ENCODE results near the gene TYW1B.
"Not testable (repeated sequence)": the region's sequence is repeated elsewhere in the genome, so short reads cannot be mapped to it uniquely, and the experiment has no call there.

Gene TYW1B, protein sequence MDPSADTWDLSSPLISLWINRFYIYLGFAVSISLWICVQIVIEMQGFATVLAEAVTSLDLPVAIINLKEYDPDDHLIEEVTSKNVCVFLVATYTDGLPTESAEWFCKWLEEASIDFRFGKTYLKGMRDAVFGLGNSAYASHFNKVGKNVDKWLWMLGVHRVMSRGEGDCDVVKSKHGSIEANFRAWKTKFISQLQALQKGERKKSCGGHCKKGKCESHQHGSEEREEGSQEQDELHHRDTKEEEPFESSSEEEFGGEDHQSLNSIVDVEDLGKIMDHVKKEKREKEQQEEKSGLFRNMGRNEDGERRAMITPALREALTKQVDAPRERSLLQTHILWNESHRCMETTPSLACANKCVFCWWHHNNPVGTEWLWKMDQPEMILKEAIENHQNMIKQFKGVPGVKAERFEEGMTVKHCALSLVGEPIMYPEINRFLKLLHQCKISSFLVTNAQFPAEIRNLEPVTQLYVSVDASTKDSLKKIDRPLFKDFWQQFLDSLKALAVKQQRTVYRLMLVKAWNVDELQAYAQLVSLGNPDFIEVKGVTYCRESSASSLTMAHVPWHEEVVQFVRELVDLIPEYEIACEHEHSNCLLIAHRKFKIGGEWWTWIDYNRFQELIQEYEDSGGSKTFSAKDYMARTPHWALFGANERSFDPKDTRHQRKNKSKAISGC

DNA sequence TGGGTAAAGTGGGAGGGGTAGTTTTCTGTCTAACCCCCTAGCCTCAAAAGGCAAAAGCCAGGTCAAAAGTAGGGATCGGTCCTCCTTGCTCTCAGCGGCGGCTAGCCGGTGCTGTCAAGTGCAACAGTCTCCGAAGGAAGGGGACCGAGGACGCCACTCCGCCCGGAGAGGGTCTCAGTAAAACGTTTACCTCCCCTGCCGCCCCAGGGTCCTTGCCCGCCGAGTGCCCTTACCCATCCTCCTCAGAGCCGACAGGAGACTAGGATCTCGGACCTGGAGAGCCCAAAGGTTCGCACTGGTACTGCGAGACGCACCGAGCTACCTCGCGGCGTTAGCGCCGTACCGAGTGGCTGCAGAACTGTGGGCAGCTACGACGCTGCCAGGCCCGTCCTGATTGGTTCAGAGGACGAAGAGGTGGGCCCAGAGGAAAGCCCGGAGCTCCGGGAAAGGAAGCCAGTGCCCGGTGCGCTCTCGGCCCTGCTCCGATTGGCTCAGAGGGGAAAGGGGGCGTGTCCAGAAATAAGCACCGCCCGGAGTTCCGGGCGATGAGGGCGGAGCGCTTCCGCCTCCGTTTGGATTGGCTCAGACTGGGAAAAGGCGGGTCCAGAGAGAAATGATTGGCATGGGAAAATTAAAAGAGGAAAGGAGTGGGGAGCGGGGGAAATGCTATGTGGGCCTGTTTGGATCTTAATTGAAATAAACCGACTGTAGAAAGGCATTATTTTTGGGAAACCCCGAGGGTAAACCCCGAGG lies at the start of gene TYW1B:
TYW1B (minus strand) TSS at position 362 of the 753 bp plus-strand sequence; CDS start at position 237, 125 bp downstream.
- DNase-seq (ENCODE audit: low read depth in 2 of 2) = peak; percentile 92 to 94

DNA sequence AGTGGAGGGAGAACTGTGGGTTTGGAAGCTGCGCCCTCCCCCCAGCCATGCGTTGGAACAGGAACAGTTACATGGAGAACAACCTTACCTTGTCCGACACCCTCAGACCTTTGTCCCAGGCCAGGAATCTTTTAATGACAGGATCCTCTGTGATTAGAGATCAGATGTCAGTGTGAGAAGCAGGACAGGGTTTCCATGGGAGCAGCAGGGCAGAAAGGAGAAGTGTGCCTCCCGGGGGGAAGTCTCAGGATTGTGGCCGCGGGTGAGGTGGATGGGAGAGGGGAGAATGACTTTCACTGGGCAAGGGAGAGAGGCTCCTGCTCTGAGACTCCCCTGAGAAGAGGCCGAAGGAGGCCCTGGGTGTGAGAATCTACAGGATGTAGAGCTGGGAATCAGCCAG lies 39.6 kb upstream of the TYW1B start:
- DNase-seq (ENCODE audit: low read depth in 2 of 2) = not testable (repeated sequence)

DNA sequence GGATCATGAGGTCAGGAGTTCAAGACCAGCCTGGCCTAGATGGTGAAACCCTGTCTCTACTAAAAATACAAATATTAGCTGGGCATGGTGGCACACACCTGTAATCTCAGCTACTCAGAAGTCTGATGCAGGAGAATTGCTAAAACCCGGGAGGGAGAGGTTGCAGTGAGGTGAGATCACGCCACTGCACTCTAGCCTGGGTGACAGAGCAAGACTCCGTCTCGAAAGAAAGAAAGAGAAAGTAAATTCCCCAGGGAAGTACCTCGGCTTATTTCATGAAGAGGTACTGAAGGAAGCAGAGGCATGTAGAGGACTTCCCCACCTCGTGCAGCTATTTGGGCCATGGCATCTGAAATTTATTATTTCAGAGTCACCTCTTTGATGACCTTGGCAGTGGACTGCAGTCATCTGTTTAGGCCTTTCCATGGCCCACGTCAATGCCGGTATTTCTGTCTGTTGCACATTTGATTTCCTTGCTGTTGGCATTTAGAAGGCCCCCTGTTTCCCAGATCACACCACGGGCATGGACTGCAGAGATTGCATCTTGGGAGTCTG lies 30.9 kb upstream of the TYW1B start:
- not testable (repeated sequence) for DNase-seq (ENCODE audit: low read depth in 2 of 2)

DNA sequence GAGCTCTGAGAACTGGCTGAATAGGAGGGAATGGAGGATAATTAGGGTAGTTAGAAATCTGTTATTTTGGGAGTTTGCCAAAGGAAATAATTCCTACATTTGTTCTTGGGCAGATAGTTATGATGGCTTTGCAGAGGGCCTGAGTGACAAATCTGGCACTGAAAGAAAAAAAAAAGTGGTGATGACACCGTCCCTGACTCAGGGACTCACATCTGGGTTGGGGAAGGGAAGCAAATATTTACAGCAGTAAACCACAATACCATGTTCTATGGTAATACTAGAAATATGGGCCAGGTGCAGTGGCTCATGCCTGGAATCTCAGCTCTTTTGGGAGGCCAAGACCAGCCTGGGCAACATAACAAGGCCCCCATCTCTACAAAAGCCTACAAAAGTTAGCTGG lies 29.9 kb upstream of the TYW1B start:
- not testable (repeated sequence) for DNase-seq (ENCODE audit: low read depth in 2 of 2)

DNA sequence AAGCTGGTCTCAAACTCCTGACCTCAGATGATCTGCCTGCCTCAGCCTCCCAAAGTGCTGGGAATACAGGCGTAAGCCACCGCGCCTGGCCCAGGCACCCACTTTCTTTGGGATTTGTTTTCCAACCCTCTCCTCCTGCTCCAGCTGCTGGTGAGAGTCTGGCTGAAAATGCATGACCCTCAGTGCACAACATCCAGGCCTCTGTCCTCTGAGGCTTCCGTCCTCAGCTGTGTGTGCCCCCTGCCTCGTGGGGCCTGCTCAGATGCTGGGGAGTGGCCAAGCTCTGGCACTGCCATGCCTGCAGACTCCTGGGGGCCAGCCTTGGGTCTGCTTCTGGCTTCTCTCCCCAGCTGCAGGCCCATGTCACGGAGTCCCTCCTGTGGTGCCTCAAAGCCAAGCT lies 27.3 kb upstream of the TYW1B start:
- not testable (repeated sequence) for DNase-seq (ENCODE audit: low read depth in 2 of 2)

DNA sequence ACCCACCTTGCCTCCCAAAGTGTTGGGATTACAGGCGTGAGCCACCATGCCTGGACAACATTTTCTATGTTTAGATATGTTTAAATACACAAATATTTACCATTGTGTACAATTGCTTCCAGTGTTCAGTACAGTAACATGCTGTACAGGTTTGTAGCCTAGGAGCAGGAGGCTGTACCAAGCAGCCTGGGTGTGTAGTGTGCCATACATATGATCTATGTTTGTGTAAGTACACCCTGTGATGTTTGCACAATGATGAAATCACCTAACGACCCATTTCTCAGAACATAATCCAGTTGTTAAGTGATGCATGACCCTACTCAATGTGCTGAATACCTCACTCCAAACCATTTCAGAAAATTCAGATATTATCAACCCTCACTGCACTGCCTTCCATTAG lies 24.9 kb upstream of the TYW1B start:
- DNase-seq (ENCODE audit: low read depth in 2 of 2) = not testable (repeated sequence)

DNA sequence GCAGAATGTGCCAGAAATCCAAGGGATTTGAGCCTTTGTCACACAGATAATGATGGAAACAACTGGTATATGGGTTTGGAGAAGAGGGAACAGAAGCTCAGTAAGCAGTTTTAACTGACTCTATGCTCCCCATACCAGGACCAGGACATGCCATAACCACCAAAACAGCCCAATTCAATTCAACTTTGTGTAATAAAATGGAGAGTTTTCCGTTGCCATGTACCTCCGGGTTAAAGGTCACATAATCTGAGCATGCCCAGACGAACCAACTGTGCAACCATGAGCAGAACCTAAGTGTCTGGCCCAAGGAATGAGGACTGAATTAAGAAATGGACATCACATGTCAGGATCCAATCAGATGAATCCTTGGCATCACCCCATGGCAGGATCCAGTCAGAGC lies 22.7 kb upstream of the TYW1B start:
- not testable (repeated sequence) for DNase-seq (ENCODE audit: low read depth in 2 of 2)

DNA sequence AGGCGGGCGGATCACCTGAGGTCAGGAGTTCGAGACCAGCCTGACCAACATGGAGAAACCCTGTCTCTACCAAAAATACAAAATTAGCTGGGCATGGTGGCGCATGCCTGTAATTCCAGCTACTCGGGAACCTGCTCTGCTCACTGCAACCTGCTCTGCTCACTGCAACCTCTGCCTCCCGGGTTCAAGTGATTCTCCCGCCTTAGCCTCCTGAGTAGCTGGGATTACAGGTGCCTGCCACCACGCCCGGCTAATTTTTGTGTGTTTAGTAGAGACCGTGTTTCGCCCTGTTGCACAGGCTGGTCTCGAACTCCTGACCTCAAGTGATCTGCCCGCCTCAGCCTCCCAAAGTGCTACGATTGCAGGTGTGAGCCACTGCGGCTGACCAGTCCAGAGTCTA lies 16.1 kb upstream of the TYW1B start:
- not testable (repeated sequence) for DNase-seq (ENCODE audit: low read depth in 2 of 2)

DNA sequence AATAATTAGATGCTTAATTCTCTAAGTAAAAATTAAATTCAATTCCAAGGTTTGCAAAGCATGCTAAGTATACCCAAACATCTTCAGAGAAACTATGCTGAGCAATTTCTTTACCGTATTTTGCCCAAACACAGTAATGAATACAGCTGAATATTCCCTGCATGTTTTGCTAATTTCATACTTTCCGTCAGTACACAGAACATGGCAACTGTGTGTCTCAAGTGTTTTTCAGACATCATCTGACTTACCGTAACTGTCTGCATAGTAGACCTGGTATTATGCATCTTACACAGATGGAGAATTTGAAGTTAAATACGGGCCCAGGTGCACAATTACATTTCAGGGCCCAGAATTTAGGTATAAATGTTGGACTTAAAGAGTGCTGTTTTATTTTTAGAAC lies 15.2 kb upstream of the TYW1B start:
- DNase-seq (ENCODE audit: low read depth in 2 of 2) = not testable (repeated sequence)

DNA sequence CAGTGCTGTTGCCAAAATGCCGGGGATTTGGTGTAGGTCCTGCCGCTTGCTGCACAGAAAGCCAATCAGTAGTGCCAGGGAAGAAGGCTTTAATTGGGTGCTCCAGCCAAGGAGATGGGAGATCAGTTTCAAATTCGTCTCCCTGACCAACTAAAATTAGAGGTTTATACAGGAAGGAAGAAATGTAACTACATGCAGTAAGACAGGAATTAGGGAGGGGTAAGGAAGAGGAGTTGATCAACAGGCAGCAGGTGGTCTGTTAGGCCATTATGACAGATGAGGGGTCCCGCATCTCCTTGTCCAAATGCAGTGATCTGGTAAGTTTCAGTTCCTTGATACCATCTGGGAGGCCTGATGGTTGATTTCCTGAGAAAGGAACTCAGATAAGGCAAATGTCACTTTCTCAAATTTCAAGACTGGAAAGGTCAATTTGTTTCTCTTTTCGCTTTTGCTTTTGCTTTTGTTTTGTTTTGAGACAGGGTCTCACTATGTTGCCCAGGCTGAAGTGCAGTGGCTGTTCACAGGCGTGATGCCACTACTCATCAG lies 13.0 kb upstream of the TYW1B start:
- not testable (repeated sequence) for DNase-seq (ENCODE audit: low read depth in 2 of 2)

DNA sequence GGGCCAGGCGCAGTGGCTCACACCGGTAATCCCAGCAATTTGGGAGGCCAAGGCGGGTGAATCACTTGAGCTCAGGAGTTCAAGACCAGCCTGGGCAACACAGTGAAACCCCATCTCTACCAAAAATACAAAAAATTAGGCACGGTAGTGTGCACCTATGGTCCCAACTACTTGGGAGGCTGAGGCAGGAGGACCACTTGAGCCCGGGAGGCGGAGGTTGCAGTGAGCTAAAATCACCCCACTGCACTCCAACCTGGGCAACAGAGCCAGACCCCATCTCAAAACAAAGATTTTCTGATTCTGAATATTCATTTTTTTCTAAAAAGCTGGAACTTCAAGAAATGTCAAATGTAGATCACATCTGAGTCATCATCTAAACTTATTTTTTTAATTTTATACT lies 10.3 kb upstream of the TYW1B start:
- not testable (repeated sequence) for DNase-seq (ENCODE audit: low read depth in 2 of 2)

DNA sequence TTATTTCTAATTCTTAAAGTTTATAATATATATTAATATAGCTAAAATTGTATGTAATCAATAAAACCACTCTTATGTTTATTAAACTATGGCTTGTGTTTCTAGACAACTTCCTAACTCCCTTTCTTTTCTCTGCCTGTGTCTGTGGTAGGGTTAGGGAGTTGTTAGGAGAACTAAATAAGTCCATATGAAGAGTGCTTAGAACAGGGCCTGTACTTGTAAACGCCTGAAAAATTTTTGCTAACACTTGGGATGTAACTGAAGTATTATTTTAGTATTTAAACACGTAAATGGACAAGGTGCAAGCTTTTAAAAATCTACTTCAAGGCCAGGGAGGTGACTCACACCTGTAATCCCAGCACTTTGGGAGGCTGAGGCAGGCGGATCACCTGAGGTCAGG lies 9.3 kb upstream of the TYW1B start:
- not testable (repeated sequence) for DNase-seq (ENCODE audit: low read depth in 2 of 2)

DNA sequence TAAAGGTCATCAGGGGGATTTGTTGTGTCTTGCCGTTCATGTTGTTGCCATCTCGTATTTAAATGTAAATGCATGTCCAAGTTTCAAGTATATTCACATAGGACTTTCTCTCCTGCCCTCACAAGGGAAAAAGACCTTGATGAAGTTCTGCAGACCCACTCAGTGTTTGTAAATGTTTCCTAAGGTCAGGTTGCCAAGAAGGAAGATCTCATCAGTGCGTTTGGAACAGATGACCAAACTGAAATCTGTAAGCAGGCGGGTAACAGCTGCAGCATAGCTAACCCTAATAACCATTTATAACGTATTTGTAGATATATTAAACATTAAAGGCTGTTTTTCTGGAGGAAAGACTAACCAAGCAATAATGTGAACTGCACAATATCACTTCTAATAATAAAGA lies 2.6 kb upstream of the TYW1B start:
- DNase-seq (ENCODE audit: low read depth in 2 of 2) = not testable (repeated sequence)

DNA sequence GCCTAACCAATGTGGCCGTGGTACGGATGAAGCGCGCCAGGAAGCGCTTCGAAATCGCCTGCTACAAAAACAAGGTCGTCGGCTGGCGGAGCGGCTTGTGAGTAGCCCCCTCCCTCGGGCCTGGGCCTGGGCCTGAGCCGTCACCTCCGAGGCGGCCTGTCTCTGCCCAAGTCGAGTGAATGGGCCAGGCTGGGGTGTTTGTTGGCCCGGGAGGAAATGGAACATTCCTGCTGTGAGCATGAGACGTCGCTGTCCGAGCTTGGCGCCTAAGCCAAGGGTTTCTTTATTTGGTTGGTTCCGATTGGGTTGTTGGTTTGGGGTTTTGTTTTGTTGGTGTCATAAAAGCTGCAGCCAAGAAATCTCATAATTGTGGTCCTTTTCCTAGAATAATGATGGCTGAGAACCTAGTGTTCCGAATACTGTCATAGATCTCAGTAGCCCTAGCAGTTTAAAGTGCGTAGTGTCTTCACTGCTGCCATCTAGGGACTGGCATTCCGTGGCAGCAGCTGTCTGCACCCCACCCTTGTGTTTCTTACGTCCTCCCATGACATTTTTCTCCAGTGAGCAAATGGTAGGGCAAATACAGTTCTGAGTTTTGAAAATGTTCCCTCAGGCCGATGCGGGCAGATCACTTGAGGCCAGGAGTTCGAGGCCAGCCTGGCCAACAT lies 1.8 kb upstream of the TYW1B start:
- DNase-seq (ENCODE audit: low read depth in 2 of 2) = peak; percentile 20 to 23

DNA sequence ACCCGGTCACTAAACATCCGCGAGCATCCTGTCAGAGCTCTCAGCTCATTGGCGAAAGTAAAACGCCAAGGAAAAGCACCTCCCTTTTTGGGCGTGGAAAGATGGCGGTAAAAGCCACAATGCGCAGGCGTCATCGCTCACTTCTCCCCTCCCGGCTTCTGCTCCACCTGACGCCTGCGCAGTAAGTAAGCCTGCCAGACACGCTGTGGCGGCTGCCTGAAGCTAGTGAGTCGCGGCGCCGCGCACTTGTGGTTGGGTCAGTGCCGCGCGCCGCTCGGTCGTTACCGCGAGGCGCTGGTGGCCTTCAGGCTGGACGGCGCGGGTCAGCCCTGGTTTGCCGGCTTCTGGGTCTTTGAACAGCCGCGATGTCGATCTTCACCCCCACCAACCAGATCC lies 1.3 kb upstream of the TYW1B start:
- peak; percentile 93 to 94 for DNase-seq (ENCODE audit: low read depth in 2 of 2)

DNA sequence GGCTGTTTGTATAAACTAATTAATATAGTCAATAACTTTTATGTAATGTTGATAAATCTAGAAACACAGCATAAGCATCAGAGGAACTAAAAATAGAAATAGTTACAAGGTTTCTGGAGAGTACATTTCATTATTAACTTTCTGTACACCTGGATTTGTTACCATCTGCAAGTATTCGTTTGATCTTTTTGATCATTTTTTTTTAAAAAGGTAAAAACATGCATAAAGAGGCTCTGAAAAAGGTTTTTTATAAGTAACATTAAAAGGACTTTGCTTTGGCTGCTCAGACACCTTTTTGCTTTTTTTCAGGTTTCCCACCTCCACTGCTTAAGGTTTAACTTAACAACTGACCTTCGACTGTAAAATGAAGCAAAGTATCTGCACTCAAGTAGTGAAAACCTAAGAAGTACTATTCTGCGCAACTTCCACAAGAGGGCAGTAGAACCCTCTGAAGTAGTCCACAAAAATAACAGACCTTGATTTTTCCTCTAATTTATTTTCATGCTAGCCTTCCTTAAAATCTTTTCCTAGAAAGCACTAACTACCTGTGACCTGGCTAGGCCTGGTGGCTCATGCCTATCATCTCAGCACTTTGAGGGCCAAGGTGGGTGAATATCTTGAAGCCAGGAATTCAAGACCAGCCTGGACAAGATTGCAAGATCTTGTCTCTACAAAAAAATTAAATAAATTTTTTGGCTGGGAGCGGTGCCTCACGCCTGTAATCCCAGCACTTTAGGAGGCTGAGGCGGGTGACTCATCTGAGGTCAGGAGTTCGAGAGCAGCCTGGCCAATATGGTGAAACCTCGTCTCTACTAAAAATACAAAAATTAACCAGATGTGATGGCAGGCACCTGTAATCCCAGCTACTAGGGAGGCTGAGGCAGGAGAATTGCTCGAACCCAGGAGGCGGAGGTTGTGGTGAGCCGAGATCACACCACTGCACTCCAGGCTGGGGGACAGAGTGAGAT lies 4.0 kb downstream of the TYW1B start:
- DNase-seq (ENCODE audit: low read depth in 2 of 2) = not testable (repeated sequence)

DNA sequence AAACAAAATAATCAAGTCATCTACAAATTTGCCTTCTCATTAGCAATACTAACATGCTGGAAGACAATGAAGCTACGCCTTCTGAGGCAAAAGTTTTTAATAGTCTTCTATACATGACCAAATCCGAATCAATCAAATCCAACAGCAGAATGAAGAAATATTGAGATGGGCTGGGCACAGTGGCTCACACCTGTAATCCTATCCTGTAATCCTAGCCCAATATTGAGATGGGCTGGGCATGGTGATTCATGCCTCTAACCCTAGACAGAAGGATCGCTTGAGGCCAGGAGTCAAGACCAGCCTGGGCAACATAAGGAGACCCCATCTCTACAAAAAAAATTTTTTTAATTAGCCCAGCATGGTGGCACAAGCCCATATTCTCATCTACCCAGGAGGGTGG lies 5.5 kb downstream of the TYW1B start:
- DNase-seq (ENCODE audit: low read depth in 2 of 2) = not testable (repeated sequence)

DNA sequence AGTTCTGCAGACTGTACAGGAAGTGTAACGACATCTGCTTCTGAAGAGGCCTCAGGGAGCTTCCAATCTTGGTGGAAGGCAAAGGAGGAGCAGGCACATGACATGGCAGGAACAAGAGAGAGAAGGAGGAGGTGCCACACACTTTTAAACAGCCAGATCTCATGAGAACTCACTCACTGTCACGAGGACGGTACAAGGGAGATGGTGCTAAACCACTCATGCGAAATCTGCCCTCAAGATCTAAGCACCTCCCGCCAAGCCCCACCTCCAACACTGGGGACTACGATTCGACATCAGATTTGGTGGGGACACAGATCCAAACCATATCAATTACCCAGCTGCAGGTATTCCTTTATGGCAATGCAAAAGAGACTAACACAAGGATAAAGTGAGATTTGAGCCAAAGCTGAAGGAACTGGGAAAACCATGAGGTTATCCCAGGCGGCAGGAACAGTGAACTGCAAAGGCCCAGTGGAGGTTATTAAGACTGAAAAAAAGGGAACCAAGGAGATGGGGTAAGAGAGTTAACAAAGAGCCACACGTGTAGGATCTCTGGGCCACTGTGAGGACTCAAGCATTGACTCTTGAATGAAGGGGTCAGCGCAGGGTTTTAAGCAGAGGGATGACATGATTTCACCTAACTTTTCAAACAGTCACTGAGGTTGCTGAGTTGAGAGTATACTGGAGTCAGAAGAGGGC lies 9.2 kb downstream of the TYW1B start:
- not testable (repeated sequence) for DNase-seq (ENCODE audit: low read depth in 2 of 2)

DNA sequence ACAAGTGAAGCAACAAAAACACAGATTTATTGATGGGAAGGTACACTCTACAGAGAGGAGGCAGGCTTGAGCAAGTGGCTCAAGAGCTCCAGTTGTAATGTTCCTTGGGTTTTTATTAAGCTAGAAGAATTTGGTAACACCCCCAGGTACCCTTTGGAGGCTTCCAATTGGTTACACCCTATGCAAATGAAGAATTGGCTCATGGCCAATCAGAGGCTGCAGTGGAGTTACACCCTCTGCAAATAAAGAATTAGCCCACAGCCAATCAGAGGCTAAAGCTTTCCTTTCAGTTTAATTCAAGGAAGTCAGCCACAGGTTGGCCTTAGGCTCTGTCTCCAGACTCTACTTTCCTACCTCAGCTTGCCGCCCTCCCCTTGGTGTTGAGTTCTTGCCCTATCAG lies 10.3 kb downstream of the TYW1B start:
- not testable (repeated sequence) for DNase-seq (ENCODE audit: low read depth in 2 of 2)
